NCI-H82 (cell line): Measurements from ENCODE around the gene CENPT.
A peak's percentile ranks its signal among the peaks of the same experiment; 100 is the strongest.

Experiments
- DNase-seq: peaks from one replicate; lab custom pipeline; 2025; lab: John Stamatoyannopoulos, UW

The CENPT gene

GRCh38 chr16:67806428-67807147, 40.9 kb downstream of the CENPT start, which contains the start of the genes RANBP10 and TSNAXIP1:
RANBP10 (minus strand) TSS chr16:67806560; CDS start chr16:67806536, 24 bp downstream.
TSNAXIP1 (plus strand) TSS chr16:67806889; CDS start chr16:67807150, 261 bp downstream.
- DNase-seq: peak; percentile 99

- peak; percentile 45 for DNase-seq
These were observed 41.6 kb downstream of the CENPT start for GRCh38 chr16:67805718-67806427.

- DNase-seq: no peak
These were observed 42.5 kb downstream of the CENPT start for GRCh38 chr16:67804853-67805542.

- DNase-seq: no peak
These were observed 43.6 kb downstream of the CENPT start for GRCh38 chr16:67803894-67804293.

- no peak for DNase-seq
These were observed 45.6 kb downstream of the CENPT start for GRCh38 chr16:67801883-67802282.

- no peak for DNase-seq
These were observed 46.3 kb downstream of the CENPT start for GRCh38 chr16:67801241-67801640.

- no peak for DNase-seq
These were observed 47.1 kb downstream of the CENPT start for GRCh38 chr16:67800338-67800926.

GRCh38 chr16:67796099-67796718, 51.3 kb downstream of the CENPT start:
- DNase-seq: peak; percentile 77

- DNase-seq: no peak
These were observed 57.4 kb downstream of the CENPT start for GRCh38 chr16:67790071-67790470.

GRCh38 chr16:67786491-67786890, 61.0 kb downstream of the CENPT start:
- no peak for DNase-seq

GRCh38 chr16:67783353-67783725, 64.2 kb downstream of the CENPT start:
- no peak for DNase-seq

GRCh38 chr16:67782567-67783352, 64.7 kb downstream of the CENPT start:
- no peak for DNase-seq

GRCh38 chr16:67781565-67781921, 66.0 kb downstream of the CENPT start:
- no peak for DNase-seq

- DNase-seq: no peak
These were observed 66.5 kb downstream of the CENPT start for GRCh38 chr16:67780847-67781564.

GRCh38 chr16:67779256-67780014, 68.1 kb downstream of the CENPT start:
- DNase-seq: no peak
